ENCODE data around the gene RAB25. TPM values are rescaled to one million over a fixed set of nuclear protein-coding genes. Genes with fewer than 3 reads are reported as not detected.
A peak's percentile ranks its signal among the peaks of the same experiment; 100 is the strongest.
"Not testable (repeated sequence)": the region's sequence is repeated elsewhere in the genome, so short reads cannot be mapped to it uniquely, and the experiment has no call there.

Gene RAB25
- total RNA-seq, 2 donors from 2014 or later: 213 TPM

DNA sequence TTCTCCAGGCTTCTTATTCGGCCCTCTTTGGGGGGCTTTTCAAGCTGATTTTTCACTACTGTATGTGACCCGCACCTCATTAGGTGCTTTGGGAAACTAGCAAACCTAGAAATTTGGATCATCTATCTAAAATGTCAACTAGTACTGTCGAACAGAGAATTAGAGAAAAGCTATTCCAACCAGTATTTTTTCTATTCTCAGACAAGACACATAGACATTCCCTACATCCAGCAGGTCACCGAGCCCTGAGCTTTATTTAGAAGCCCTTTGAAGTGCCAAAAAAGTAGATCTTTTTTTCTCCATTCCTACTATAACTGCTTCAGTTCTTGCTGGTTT, 39.9 kb upstream of the RAB25 start:
- Histone ChIP-seq H3K4me3 (peak overlapping the region; percentile 89), H3K36me3 (peaks cover 7% of the 10 kb centered on the region), H3K9ac (ENCODE audit: low read depth in 2 of 2, low read length in 2 of 2) (peak overlapping the region in 1 of 2 donors; percentile 82), H3K4me1 (no peaks in the 10 kb centered on the region), H3K27ac (peak overlapping the region; percentile 80), H3K27me3 (no peaks in the 10 kb centered on the region), H3K9me3 (no peaks in the 10 kb centered on the region)
- TF ChIP-seq, protein P1, sequence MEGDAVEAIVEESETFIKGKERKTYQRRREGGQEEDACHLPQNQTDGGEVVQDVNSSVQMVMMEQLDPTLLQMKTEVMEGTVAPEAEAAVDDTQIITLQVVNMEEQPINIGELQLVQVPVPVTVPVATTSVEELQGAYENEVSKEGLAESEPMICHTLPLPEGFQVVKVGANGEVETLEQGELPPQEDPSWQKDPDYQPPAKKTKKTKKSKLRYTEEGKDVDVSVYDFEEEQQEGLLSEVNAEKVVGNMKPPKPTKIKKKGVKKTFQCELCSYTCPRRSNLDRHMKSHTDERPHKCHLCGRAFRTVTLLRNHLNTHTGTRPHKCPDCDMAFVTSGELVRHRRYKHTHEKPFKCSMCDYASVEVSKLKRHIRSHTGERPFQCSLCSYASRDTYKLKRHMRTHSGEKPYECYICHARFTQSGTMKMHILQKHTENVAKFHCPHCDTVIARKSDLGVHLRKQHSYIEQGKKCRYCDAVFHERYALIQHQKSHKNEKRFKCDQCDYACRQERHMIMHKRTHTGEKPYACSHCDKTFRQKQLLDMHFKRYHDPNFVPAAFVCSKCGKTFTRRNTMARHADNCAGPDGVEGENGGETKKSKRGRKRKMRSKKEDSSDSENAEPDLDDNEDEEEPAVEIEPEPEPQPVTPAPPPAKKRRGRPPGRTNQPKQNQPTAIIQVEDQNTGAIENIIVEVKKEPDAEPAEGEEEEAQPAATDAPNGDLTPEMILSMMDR (IDR thresholded peaks at IDR 0.05): no peak
- DNase-seq: no peak
- intact Hi-C loops (cut with DNase I): no loop called here

DNA sequence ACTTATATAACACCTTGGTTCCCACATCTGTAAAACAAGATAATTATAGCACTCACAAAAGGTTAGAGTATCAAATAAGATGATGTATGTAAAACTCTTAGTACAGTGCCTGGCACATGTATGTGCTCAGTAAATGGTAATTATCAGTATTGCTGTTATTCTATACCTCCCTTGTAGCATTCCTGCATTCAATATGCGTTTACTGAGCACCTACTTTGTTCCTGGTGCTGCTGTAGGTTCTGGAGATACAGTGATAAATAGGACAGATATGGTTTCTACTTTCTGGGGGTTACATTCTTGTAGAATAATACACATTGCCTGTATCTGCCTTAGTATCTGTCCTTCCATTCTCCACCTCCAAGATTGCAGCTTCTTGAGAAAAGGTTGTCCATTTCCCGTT, 39.0 kb upstream of the RAB25 start:
- no peak for DNase-seq
- Histone ChIP-seq H3K4me3 (no peak overlapping the region), H3K9ac (ENCODE audit: low read depth in 2 of 2, low read length in 2 of 2) (no peak overlapping the region), H3K27ac (no peak overlapping the region), H3K27me3 (no peaks in the 10 kb centered on the region), H3K36me3 (no peaks in the 10 kb centered on the region), H3K4me1 (no peaks in the 10 kb centered on the region), H3K9me3 (no peaks in the 10 kb centered on the region)
- intact Hi-C loops (cut with DNase I): no loop called here
- TF ChIP-seq, protein P1 (IDR thresholded peaks at IDR 0.05): no peak

DNA sequence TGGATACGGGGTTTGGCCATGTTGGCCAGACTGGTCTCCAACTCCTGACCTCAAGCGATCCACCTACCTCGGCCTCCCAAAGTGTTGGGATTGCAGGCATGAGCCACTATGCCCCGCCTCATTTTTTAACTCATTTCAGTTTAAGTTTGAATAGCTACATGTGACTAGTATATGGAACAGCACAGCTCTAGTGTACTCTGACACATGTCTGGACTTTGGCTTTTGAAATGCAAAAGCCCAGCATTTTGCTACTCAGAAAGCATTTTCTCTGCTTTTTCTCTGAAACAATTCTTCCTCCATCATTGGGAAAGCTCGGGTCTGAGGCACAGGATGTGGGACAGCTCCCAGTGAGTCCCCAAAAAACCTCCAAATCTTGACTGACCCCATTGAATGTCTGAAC, 36.2 kb upstream of the RAB25 start:
- intact Hi-C loops (cut with DNase I): no loop called here
- Histone ChIP-seq H3K4me1 (no peaks in the 10 kb centered on the region), H3K4me3 (no peak overlapping the region), H3K27me3 (no peaks in the 10 kb centered on the region), H3K36me3 (no peaks in the 10 kb centered on the region), H3K9me3 (no peaks in the 10 kb centered on the region), H3K9ac (ENCODE audit: low read depth in 2 of 2, low read length in 2 of 2) (no peak overlapping the region), H3K27ac (no peak overlapping the region)
- TF ChIP-seq, protein P1 (IDR thresholded peaks at IDR 0.05): no peak
- DNase-seq: no peak

DNA sequence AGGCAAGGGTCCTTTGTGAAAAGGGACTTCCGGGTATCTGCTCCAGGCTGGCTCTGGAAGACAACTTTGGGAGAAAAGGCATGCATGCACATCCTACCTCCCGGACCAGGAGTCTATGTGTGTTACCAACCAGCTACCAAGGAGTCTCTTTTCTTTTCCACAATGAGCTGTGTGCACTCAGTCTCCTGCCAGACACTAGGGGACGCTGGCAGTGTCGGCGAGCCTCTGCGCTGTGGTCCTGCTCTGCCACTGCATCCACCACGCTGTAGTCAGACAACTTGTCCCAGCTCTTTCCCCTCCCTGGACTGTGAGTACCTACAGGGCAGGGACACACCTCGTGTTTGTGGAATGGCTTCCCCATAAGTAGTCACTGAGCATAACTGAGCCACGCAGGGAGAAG, 35.1 kb upstream of the RAB25 start:
- H3K36me3 ChIP-seq: no peaks in the 10 kb centered on the region
- no peaks in the 10 kb centered on the region for H3K27me3 ChIP-seq
- H3K9me3 ChIP-seq: no peaks in the 10 kb centered on the region
- H3K9ac ChIP-seq (ENCODE audit: low read depth in 2 of 2, low read length in 2 of 2): no peak overlapping the region
- TF ChIP-seq, protein P1 (IDR thresholded peaks at IDR 0.05): peak; percentile 33
- peak; percentile 23 for DNase-seq
- intact Hi-C loops (cut with DNase I): no loop called here
- H3K4me3 ChIP-seq: no peak overlapping the region
- no peak overlapping the region for H3K27ac ChIP-seq
- no peaks in the 10 kb centered on the region for H3K4me1 ChIP-seq

DNA sequence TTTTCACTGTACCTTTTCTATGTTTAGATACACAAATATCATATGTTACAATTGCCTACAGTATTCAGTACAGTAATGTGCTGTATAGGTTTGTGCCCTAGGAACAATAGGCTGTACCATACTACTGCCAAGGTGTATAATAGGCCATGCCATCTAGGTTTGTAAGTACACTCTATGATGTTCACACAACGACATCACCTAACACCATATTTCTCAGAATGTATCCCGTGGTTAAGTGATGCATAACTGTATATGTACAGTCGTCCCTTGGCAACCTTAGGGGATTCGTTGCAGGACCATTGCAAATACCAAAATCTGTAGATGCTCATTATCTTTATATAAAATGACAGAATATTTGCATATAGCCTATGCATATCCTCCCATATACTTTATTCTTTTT, 34.4 kb upstream of the RAB25 start:
- intact Hi-C loops (cut with DNase I): no loop called here
- Histone ChIP-seq H3K27ac (no peak overlapping the region), H3K4me3 (no peak overlapping the region), H3K9ac (ENCODE audit: low read depth in 2 of 2, low read length in 2 of 2) (no peak overlapping the region), H3K36me3 (no peaks in the 10 kb centered on the region), H3K9me3 (no peaks in the 10 kb centered on the region), H3K4me1 (no peaks in the 10 kb centered on the region), H3K27me3 (no peaks in the 10 kb centered on the region)
- TF ChIP-seq, protein P1 (IDR thresholded peaks at IDR 0.05): no peak
- no peak for DNase-seq

DNA sequence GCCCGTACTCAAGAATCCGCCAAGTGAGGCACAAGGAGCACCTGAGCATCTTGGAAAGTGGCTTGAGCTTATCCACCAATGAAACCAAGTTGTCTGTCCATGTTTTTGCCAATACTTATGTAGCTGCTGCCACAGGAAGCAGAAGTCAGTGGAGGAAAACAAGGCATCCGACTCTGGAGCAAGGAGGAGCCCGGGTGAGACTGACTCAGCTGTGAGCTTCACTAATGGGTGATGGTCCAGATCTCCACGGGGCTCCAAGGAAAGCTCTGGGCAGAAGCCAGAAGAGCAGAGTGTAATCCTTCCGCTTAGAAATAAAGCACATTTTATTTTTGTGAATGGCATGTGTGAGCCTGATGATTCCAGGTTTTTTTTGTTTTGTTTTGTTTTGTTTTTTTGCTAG, 27.9 kb upstream of the RAB25 start:
- Histone ChIP-seq H3K36me3 (no peaks in the 10 kb centered on the region), H3K4me1 (no peaks in the 10 kb centered on the region), H3K27me3 (no peaks in the 10 kb centered on the region), H3K4me3 (no peak overlapping the region), H3K27ac (no peak overlapping the region), H3K9me3 (no peaks in the 10 kb centered on the region), H3K9ac (ENCODE audit: low read depth in 2 of 2, low read length in 2 of 2) (no peak overlapping the region)
- no peak for DNase-seq
- intact Hi-C loops (cut with DNase I): no loop called here
- TF ChIP-seq, protein P1 (IDR thresholded peaks at IDR 0.05): no peak

DNA sequence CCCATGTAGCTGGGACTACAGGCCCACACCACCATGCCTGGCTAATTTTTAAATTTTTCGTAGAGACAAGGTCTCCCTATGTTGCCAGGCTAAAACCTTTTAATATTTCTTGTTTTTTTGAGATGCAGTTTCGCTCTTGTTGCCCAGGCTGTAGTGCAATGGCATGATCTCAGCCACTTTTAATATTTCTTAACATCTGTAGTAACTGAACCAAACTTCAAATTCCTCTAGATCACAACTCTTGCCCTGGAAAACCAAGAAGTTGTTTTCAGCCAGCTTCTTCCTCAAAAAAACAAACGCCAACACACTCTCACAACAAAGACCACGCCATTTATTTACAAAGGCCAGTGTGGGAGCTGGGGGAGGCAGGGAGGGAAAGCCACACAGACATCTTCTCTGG, 26.0 kb upstream of the RAB25 start:
- H3K4me1 ChIP-seq; H3K27ac ChIP-seq; H3K27me3 ChIP-seq; intact Hi-C loops (cut with DNase I); H3K4me3 ChIP-seq; H3K36me3 ChIP-seq; H3K9me3 ChIP-seq; DNase-seq; H3K9ac ChIP-seq (ENCODE audit: low read depth in 2 of 2, low read length in 2 of 2): not testable (repeated sequence)

All from colonic mucosa (tissue), 4 donors.